GM19438 (cell line): Measurements from ENCODE around the gene KCNA2.

Experiments used
- ATAC-seq: cut with Tn5 transposase; IDR thresholded peaks from one replicate; pipeline ENCODE4 v1.9.1; 2021; ENCODE audit warnings: low read depth; ENCODE audit not compliant: unreplicated experiment

KCNA2 gene

DNA sequence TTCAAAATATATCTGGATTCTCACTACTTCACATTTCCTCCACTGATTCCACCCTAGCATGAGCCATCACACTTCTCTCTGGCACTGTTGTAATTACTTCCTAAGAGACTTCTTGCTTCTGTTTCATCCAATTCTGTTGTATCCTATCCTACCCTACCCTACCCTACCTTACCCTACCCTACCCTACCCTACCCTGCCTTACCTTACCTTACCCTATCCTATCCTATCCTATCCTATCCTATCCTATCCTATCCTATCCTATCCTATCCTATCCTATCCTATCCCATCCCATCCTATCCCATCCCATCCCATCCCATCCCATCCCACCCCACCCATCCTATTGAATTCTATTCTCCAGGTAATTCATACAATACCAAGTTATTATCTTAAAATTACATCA is 29.7 kb downstream of the KCNA2 start:
- ATAC-seq = no peak

DNA sequence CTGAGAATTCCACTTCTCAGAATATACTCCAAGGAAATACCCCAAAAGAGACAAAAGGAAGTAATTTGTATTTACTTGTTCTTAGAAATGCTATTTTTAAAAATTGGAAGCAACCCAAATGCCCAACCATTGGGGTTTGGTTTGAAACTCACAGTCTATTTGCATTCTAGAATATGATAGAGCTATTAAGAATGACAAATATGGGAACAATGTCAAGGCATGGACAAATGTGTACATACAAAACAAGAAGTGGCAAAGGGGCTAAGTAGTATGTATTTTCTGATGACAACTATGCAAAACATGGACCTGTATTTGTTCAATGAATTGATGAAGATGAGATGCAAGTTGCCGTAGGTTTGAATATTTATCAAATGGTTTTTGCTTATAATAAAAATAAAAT is 32.8 kb downstream of the KCNA2 start:
- no peak for ATAC-seq

DNA sequence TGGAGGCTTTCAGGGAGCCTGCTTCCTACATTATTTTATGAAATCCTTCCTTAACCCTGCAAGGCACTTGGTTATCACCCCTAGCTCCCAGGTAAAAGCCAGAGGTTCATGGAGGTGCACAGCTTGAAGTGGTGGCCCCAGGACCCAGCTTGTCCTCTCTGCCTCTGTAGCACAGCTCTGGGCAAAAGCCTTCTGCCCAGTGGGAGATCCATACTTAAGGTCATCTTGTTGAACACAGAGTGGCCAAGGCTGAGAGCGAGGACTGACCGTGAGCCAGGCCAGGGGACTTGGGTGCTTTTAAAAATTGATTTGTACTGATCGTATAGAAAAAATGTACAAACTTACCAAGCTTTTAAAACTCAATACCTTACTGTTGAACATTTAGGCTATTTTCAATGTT is 33.4 kb downstream of the KCNA2 start:
- ATAC-seq = no peak

DNA sequence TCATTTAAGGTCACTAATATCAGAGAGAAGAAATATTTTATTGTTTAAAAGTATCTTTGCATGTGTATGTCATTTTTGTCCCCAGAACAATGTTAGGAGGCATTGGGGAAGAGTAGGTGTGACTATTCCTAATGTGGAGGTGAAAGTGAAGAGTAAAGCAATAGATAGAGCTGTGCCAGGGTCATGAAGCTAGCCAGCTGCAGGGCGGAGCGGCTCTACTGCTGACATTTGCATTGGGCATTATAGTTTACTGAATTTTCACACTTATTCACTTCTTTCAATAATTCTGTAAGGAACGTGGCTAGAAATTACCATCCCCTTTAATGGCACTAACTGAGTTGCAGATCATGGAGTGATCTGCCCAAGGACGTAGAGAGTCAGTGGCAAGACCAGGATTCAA is 35.3 kb downstream of the KCNA2 start:
- no peak for ATAC-seq

DNA sequence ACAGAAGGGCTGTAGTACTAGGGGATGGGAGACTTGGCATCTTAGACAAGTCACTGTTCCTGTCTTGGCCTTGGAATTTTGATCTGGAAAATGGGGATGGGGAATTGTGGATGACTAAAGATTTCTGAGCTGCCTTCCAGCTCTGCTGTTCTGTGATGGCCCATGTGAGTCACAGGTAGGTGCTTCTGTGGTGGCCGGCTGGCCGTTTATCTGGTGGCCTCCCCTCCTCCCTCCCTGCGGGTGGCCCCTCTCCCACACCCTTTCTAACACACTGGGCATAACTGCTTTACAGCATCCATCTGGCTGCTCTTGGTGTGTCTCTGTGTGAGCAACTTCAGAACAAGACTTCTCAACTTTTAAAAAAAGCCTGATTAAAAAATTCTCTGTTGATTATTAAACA is 35.9 kb downstream of the KCNA2 start:
- ATAC-seq = no peak

DNA sequence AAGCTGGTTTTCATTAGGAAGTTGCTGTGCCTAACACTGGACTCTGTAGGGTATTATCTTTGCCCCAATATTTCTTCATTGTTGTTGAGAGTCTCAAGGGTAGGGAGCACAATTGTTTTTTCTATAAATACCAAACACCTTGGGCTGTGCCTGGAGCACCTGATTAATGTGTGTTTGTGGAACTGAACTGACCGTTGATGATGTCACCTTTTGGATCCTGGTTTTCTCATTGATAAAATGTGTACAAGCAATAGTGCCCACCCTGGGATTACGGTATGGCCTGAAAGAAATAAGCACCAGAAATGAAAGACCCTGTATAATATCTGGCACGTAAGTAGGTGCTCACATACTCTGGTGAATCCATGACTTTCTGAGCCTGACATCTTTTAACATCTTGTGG is 39.3 kb downstream of the KCNA2 start:
- no peak for ATAC-seq

DNA sequence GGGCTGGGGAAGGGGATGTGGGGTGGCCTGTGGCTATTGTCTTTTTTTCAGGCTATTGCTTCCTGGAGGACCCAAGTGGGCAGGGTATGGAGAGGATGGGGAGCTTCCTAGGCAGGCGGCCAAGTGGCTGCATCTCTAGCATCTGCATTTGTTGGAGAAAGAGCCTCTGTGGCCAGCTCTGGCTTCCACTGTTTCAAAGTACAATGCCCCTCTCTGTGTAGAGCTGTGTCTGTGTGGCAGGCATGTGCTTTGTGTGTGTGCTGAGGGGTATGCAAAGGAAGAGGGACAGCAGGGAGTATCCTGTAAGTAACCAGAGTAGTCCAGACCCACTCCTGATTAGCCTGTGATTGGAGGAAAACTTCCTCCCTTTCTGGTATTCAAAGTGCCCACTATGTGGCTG is 40.6 kb downstream of the KCNA2 start:
- ATAC-seq = no peak

DNA sequence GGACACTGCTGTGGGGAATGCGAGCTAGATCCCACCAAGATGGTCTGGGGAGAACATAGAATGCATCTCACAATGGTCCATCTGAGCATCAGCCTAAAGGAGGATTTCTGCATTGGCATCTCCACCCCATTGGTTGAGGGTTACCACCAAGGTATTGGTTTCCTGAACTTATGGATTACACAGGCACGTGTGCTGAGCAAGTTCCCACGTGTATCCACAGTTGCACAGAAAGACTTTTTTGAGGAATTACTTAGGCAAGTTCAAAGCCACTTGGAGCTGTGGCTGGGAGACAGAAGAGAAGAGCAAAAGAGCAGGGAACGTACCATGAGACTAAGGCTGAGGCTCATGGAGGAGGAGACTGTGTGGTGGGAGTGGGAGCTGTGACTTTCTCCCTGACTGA is 43.1 kb downstream of the KCNA2 start:
- ATAC-seq = no peak

DNA sequence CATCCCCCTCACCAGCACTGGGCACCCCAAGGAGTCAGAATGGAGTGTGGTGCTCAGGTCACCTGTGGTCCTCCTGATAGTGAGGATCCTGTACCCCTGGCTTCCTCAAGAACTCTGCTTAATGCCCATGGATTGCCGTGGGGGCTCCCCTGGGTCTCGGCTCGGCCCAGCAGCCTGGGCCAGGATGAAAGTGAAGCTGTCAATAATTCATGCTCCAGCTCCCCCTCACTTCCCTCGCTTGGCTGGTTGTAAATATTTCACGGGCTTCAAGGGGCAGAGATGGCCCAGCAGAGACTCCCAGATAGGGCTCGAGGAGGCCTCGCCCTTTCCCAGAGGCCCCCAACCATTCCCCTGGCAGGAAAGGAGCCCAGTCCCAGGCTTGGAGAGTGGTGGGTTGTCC is 44.6 kb downstream of the KCNA2 start:
- ATAC-seq = no peak

DNA sequence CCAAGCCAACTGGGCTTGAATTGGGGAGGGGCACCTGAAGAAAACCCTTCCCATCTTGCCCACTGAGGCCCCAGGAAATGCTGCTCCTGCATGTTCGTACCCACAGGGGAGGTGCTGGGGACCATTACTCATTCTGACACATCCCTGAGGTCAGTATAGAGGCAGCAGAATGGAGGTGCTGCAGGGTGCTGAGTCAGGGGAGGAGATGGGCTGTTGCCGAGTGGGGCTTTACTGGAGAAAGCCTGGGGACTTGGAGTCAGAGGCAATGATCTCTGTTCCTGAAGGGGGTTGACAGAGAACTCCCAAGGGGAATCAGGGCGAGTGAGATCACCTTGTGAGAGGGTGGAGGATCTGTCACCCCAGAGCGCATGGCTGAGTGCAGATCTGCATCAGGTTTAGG is 47.0 kb downstream of the KCNA2 start:
- no peak for ATAC-seq

DNA sequence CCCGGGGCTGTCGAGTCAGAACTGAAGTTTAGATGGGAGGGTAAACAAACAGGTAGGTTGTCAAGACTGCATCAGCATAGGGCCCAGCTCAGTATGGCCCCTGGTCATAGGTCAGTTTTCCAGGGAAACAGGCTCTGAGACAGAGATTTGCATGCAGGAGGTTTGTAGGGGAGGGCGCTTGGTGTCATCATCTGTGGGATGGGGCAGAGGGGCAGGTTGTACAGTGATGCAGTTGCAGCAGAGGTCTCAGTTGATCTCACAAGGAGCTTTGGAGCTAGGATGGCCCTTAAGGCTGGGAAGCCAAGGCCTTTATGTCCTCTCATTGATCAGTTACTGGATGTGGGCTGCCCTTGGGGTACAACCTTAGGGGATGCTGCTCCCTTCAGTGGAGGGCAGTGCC is 48.7 kb downstream of the KCNA2 start:
- ATAC-seq = no peak

DNA sequence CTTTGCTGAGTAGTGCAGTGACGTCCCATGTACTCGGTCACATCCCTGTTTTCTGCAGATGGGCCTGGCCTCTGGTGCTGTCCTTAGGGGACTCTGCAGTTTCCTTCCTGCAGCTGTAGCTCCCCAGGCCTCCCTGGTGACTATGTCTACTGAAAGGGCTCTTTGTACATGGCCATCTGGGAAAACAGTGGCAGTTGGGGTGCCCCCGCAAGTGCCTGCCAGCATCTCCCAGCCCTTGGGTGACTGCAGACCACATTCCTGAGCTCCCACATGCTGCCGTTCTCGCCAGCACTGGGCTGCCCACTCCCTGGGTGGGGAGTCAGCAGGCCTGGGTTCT is 49.7 kb downstream of the KCNA2 start:
- no peak for ATAC-seq

DNA sequence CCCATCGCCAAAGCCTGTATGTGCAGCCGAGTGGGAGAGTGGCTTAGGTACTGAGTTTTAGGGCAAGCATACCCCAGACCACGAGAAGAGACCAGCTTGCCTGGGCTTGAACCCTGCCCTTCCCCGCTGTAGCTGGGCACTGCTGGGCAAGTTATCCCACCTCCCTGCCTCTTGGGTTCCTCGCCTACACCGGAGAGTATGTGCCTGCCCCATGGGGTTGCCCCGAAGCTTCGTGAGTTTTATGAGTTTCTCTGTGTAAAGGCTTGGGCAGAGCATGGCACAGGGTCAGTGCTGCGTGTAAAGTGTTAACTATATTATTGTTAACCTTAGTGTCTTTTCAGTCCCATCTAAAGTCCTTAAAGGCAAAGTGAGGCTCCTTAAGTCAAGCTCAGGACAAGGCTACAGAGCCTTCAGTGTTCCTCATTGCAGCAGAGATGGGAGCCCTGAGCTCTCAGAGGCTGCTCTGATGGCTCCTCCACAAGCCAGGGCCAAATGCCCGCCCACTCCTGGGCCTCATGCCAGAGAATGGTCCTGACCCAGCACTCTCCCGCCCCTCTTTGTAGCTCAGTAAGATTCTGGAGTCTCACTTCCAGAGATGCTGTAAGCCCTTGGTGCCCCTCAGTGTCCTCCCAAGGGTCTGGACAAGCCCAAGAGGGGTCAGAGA is 50.2 kb downstream of the KCNA2 start:
- no peak for ATAC-seq

DNA sequence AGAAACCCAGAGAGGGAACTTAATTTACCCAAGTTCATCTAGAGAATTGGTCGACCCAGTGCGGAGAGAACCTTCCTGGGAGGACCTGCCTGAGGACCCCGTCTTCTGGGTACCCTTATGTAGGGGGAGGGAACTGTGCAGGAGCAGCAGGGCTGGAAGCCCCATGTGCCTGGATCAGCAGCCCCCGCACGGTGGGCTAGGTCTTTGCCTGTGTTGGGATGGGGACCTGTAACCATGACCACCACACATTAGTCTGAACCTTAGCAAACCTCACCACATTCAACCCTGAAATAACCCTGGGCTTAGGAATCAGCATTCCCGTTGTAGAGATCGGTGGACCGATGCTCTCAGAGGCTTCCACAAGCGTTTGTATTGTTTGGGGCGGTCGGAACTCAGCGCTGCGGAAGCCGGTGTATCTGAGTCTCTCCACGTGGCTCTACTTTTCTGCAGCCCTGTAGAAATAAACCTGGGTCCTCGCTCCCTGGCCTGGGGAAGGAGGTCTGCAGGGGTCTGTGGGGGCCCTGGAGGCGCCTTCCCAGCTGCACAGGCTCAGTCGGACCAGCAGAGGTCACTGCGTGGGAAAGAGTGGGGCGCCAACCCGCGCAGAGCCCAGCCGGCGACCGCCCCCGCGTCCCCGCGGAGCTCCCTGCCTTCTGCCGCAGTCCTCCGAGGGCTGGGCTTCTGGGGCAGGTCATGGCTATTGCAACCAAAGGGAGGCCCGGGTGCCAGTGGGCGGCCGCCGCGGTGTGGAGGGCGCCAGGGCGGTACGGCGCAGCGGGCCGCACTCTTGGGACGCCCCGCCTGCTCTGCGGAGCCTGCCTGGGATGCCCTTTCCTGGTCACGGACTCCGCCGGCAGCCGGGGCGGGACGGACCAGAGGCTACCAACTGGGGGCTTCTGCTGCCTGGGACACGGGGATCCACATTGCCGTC is 51.0 kb downstream of the KCNA2 start:
- ATAC-seq = no peak

DNA sequence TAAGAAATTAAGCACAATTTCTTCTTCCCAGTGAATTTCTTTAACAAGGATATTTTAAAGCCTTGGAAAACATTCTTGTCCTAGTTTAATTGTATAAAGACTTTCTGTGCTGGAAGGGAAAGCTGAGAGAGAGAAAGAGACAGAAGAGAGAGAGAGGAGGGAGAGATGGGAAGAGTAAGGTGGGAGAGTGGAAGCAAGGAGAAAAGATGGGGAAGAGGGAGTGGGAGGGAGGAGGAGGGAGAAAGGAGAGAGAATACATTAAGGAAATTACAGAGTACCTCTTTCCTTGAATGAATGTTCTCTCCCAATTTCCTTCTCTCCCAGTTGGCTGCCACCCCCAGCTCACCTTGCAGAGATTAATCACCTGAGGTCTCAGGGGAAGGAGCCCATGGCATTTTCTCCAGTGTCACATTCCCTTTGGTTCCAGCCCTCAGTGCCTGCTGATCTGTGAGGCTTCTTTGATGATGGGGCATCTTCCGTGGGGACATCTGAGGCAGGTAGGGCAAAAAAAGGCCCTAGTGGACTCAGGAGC is 54.8 kb downstream of the KCNA2 start:
- ATAC-seq = no peak

DNA sequence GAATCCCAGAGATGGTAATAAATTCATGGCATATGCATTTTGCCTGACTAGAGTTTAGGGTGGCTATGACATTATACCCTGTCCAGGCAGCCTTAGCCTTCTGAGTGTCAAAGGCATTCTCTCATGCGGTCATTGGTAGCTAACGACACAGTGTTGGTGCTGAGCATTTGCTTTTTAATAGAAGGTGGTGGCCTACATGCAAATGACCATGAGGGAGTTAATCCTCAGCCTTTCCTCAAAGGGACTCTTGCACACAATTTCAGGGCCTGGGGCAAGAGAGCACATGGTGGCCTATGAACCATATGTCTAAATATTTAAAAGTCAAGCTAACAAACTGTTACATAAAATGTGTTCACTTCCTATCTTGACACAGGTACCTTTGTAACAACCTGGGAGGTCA is 56.3 kb downstream of the KCNA2 start:
- no peak for ATAC-seq

DNA sequence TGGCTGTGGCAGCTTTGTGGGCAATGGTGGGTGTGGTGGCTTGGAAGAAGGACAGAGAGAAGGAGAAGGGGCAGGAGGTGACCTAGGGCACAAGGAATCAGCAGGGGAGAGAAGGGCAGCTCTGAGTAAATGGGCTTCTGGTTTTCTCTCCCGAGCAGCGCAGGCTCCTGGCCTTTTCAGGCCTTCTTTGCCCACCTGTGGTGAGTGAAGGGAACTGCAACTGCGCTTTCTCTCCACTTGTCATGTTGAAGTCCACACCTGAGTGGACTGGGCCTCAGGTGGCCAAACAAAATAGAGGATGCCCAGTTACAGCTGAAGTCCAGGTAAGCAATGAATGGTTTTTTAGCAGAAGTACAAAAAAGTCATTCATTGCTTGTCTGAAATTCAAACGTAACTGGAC is 57.8 kb downstream of the KCNA2 start:
- ATAC-seq = no peak

DNA sequence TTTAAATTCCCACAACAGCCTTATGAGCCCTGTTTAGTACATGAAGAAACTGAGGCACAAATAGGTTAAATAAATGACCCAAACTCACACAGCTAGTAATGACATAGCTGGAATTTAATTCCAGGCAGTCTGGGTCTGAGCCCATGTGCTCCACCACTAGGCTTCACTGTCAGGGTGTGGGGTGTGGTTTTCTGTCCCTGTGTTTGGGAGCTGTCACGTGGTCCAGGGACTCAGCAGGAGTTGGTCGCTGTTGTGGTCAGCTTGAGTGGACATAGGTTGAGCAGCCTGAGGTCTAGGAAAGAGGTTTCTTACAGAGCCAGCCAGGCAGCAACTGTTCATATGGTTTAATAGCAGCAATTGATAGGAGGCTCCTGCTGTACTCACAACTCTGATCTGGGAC is 59.1 kb downstream of the KCNA2 start:
- ATAC-seq = no peak

DNA sequence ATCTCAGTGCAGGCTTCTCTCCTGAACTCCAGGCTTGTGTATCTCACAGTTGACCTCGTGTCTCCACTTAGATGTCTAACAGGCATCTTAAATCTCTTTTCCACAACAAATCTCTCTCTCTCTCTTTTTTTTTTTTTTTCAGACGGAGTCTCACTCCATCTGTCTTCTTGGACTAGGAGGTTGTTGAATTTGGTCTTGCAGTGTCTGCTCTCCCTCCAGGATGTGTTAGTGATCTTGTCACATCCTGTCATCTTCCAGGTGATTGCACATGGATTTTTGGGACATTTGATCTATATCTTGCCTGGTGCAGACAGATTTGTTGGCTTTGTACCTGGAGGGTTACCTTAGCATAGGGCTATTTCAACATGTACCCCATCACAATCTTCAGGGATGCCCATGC is 60.7 kb downstream of the KCNA2 start:
- ATAC-seq = no peak

DNA sequence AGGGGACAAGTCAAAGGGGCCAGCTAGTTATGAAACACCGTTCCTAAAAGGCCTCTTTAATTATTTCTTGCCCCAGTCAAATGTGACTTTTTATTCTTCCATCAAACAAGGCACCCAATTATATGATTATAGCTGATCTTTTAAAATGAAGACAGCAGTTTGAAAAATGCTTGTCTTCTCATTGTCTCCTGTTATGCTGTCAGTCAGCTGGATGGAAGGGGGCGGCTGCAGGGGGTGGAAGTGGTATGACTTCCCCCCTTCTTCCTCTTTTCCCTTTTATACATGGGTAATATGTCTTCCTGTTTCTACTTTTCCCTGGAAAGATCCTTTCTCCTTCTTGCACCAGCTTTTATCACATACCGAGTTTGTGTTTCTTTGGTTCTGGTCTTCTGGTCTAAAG is 61.4 kb downstream of the KCNA2 start:
- ATAC-seq = no peak
